ENCODE measurements around the gene RGCC.
"Not testable (repeated sequence)": the region's sequence is repeated elsewhere in the genome, so short reads cannot be mapped to it uniquely, and the experiment has no call there.

Gene RGCC

GRCh38 chr13:41421330-41421729 lies 36.0 kb upstream of the RGCC start:
- H3K4me1 ChIP-seq (ENCODE audit: control insufficient read depth, insufficient read depth, low read length); H3K36me3 ChIP-seq (ENCODE audit: control insufficient read depth, insufficient read depth, low read length); H3K4me3 ChIP-seq (ENCODE audit: low read depth, low read length); H3K27me3 ChIP-seq (ENCODE audit: control insufficient read depth, insufficient read depth, low read length); H3K9me3 ChIP-seq (ENCODE audit: control insufficient read depth, insufficient read depth, low read length); H3K9ac ChIP-seq (ENCODE audit: low read depth, low read length): not testable (repeated sequence)

GRCh38 chr13:41421983-41422382 lies 35.4 kb upstream of the RGCC start:
- H3K27me3 ChIP-seq (ENCODE audit: control insufficient read depth, insufficient read depth, low read length); H3K4me1 ChIP-seq (ENCODE audit: control insufficient read depth, insufficient read depth, low read length); H3K36me3 ChIP-seq (ENCODE audit: control insufficient read depth, insufficient read depth, low read length); H3K4me3 ChIP-seq (ENCODE audit: low read depth, low read length); H3K9me3 ChIP-seq (ENCODE audit: control insufficient read depth, insufficient read depth, low read length); H3K9ac ChIP-seq (ENCODE audit: low read depth, low read length): not testable (repeated sequence)

GRCh38 chr13:41423259-41423658 lies 34.1 kb upstream of the RGCC start:
- H3K27me3 ChIP-seq (ENCODE audit: control insufficient read depth, insufficient read depth, low read length); H3K4me1 ChIP-seq (ENCODE audit: control insufficient read depth, insufficient read depth, low read length); H3K36me3 ChIP-seq (ENCODE audit: control insufficient read depth, insufficient read depth, low read length); H3K9ac ChIP-seq (ENCODE audit: low read depth, low read length); H3K9me3 ChIP-seq (ENCODE audit: control insufficient read depth, insufficient read depth, low read length); H3K4me3 ChIP-seq (ENCODE audit: low read depth, low read length): not testable (repeated sequence)

- H3K27me3 ChIP-seq (ENCODE audit: control insufficient read depth, insufficient read depth, low read length) = peaks cover 22% of the 10 kb centered on the region
Observed at GRCh38 chr13:41424675-41425074, 32.7 kb upstream of the RGCC start.

GRCh38 chr13:41426047-41426446 lies 31.3 kb upstream of the RGCC start:
- Histone ChIP-seq H3K9ac (ENCODE audit: low read depth, low read length) (no peak overlapping the region), H3K36me3 (ENCODE audit: control insufficient read depth, insufficient read depth, low read length) (no peaks in the 10 kb centered on the region), H3K4me3 (ENCODE audit: low read depth, low read length) (no peak overlapping the region), H3K9me3 (ENCODE audit: control insufficient read depth, insufficient read depth, low read length) (no peaks in the 10 kb centered on the region), H3K27me3 (ENCODE audit: control insufficient read depth, insufficient read depth, low read length) (peaks cover 22% of the 10 kb centered on the region), H3K4me1 (ENCODE audit: control insufficient read depth, insufficient read depth, low read length) (peaks cover 2% of the 10 kb centered on the region)

More at GRCh38 chr13:41424675-41425074, 32.7 kb upstream of the RGCC start:
- H3K9me3 ChIP-seq (ENCODE audit: control insufficient read depth, insufficient read depth, low read length); H3K4me3 ChIP-seq (ENCODE audit: low read depth, low read length); H3K4me1 ChIP-seq (ENCODE audit: control insufficient read depth, insufficient read depth, low read length); H3K36me3 ChIP-seq (ENCODE audit: control insufficient read depth, insufficient read depth, low read length); H3K9ac ChIP-seq (ENCODE audit: low read depth, low read length): not testable (repeated sequence)

GRCh38 chr13:41427666-41428065 lies 29.7 kb upstream of the RGCC start:
- Histone ChIP-seq H3K9ac (ENCODE audit: low read depth, low read length) (no peak overlapping the region), H3K36me3 (ENCODE audit: control insufficient read depth, insufficient read depth, low read length) (no peaks in the 10 kb centered on the region), H3K9me3 (ENCODE audit: control insufficient read depth, insufficient read depth, low read length) (no peaks in the 10 kb centered on the region), H3K27me3 (ENCODE audit: control insufficient read depth, insufficient read depth, low read length) (peaks cover 22% of the 10 kb centered on the region), H3K4me3 (ENCODE audit: low read depth, low read length) (peak overlapping the region; percentile 67), H3K4me1 (ENCODE audit: control insufficient read depth, insufficient read depth, low read length) (peaks cover 2% of the 10 kb centered on the region)

- H3K36me3 ChIP-seq (ENCODE audit: control insufficient read depth, insufficient read depth, low read length) = no peaks in the 10 kb centered on the region
- H3K4me3 ChIP-seq (ENCODE audit: low read depth, low read length) = peak overlapping the region; percentile 67
- H3K9ac ChIP-seq (ENCODE audit: low read depth, low read length) = no peak overlapping the region
- H3K9me3 ChIP-seq (ENCODE audit: control insufficient read depth, insufficient read depth, low read length) = no peaks in the 10 kb centered on the region
- H3K4me1 ChIP-seq (ENCODE audit: control insufficient read depth, insufficient read depth, low read length) = peaks cover 2% of the 10 kb centered on the region
- H3K27me3 ChIP-seq (ENCODE audit: control insufficient read depth, insufficient read depth, low read length) = peaks cover 22% of the 10 kb centered on the region
Observed at GRCh38 chr13:41428155-41428554, 29.2 kb upstream of the RGCC start.

GRCh38 chr13:41434030-41434429 lies 23.3 kb upstream of the RGCC start:
- not testable (repeated sequence) for H3K9ac ChIP-seq (ENCODE audit: low read depth, low read length); H3K4me3 ChIP-seq (ENCODE audit: low read depth, low read length); H3K27me3 ChIP-seq (ENCODE audit: control insufficient read depth, insufficient read depth, low read length); H3K4me1 ChIP-seq (ENCODE audit: control insufficient read depth, insufficient read depth, low read length); H3K36me3 ChIP-seq (ENCODE audit: control insufficient read depth, insufficient read depth, low read length); H3K9me3 ChIP-seq (ENCODE audit: control insufficient read depth, insufficient read depth, low read length)

GRCh38 chr13:41434831-41435520 lies 22.4 kb upstream of the RGCC start:
- H3K9me3 ChIP-seq (ENCODE audit: control insufficient read depth, insufficient read depth, low read length) = no peaks in the 10 kb centered on the region
- no peaks in the 10 kb centered on the region for H3K27me3 ChIP-seq (ENCODE audit: control insufficient read depth, insufficient read depth, low read length)
- no peak overlapping the region for H3K9ac ChIP-seq (ENCODE audit: low read depth, low read length)
- H3K4me1 ChIP-seq (ENCODE audit: control insufficient read depth, insufficient read depth, low read length) = no peaks in the 10 kb centered on the region
- no peak overlapping the region for H3K4me3 ChIP-seq (ENCODE audit: low read depth, low read length)
- no peaks in the 10 kb centered on the region for H3K36me3 ChIP-seq (ENCODE audit: control insufficient read depth, insufficient read depth, low read length)

GRCh38 chr13:41443969-41444368 lies 13.4 kb upstream of the RGCC start:
- H3K27me3 ChIP-seq (ENCODE audit: control insufficient read depth, insufficient read depth, low read length) = no peaks in the 10 kb centered on the region
- H3K9me3 ChIP-seq (ENCODE audit: control insufficient read depth, insufficient read depth, low read length) = no peaks in the 10 kb centered on the region
- no peak overlapping the region for H3K9ac ChIP-seq (ENCODE audit: low read depth, low read length)
- no peak overlapping the region for H3K4me3 ChIP-seq (ENCODE audit: low read depth, low read length)
- H3K36me3 ChIP-seq (ENCODE audit: control insufficient read depth, insufficient read depth, low read length) = no peaks in the 10 kb centered on the region
- no peaks in the 10 kb centered on the region for H3K4me1 ChIP-seq (ENCODE audit: control insufficient read depth, insufficient read depth, low read length)

GRCh38 chr13:41452462-41452861 lies 4.9 kb upstream of the RGCC start:
- H3K4me3 ChIP-seq (ENCODE audit: low read depth, low read length) = no peak overlapping the region
- H3K9me3 ChIP-seq (ENCODE audit: control insufficient read depth, insufficient read depth, low read length) = no peaks in the 10 kb centered on the region
- no peaks in the 10 kb centered on the region for H3K36me3 ChIP-seq (ENCODE audit: control insufficient read depth, insufficient read depth, low read length)
- peaks cover 41% of the 10 kb centered on the region for H3K27me3 ChIP-seq (ENCODE audit: control insufficient read depth, insufficient read depth, low read length)
- H3K9ac ChIP-seq (ENCODE audit: low read depth, low read length) = no peak overlapping the region
- no peaks in the 10 kb centered on the region for H3K4me1 ChIP-seq (ENCODE audit: control insufficient read depth, insufficient read depth, low read length)

GRCh38 chr13:41453620-41454019 lies 3.7 kb upstream of the RGCC start:
- H3K9me3 ChIP-seq (ENCODE audit: control insufficient read depth, insufficient read depth, low read length) = no peaks in the 10 kb centered on the region
- no peak overlapping the region for H3K4me3 ChIP-seq (ENCODE audit: low read depth, low read length)
- H3K27me3 ChIP-seq (ENCODE audit: control insufficient read depth, insufficient read depth, low read length) = peaks cover 52% of the 10 kb centered on the region
- no peak overlapping the region for H3K9ac ChIP-seq (ENCODE audit: low read depth, low read length)
- H3K4me1 ChIP-seq (ENCODE audit: control insufficient read depth, insufficient read depth, low read length) = no peaks in the 10 kb centered on the region
- no peaks in the 10 kb centered on the region for H3K36me3 ChIP-seq (ENCODE audit: control insufficient read depth, insufficient read depth, low read length)
